Sigmoid colon (tissue), 7 donors: ENCODE measurements around the gene ABCC6. TPM values are rescaled to one million over a fixed set of nuclear protein-coding genes. Genes with fewer than 3 reads are reported as not detected.

Source experiments
- DNase-seq: peaks from one replicate; pipeline ENCODE4 v3.0.0-alpha.2; 2019
- H3K27ac ChIP-seq, 4 donors: fragments of 200-600 bp; sonication (generic); one replicate each; pipeline ENCODE4 v1.5.1; 2016 to 2019; ENCODE audit warnings: mild to moderate bottlenecking in 1 of 4
- H3K27me3 ChIP-seq, 3 donors: fragments of 200-600 bp; sonication (generic); one replicate each; pipeline ENCODE4 v1.5.1; 2019; ENCODE audit warnings: mild to moderate bottlenecking in 1 of 3
- H3K36me3 ChIP-seq, 4 donors: fragments of 200-600 bp; sonication (generic); one replicate each; pipeline ENCODE4 v1.5.1; 2016 to 2019
- H3K4me1 ChIP-seq, 4 donors: fragments of 200-600 bp; sonication (generic); one replicate each; pipeline ENCODE4 v1.5.1; 2017 to 2019
- H3K4me3 ChIP-seq, 4 donors: fragments of 200-600 bp; sonication (generic); one replicate each; pipeline ENCODE4 v1.5.1; 2017 to 2019; ENCODE audit warnings: mild to moderate bottlenecking in 2 of 4, moderate library complexity in 1 of 4
- H3K9me3 ChIP-seq, 4 donors: fragments of 200-600 bp in 3 of 4; sonication (generic) in 3 of 4; one replicate each; pipeline versions ENCODE4 v1.5.1 to v1.6.1; 2013 to 2019
- EP300 ChIP-seq, 4 donors: sonication (generic); formaldehyde crosslinking; IDR thresholded peaks; one replicate each; pipeline ENCODE4 v1.6.1; 2017; ENCODE audit warnings: antibody characterized with exemption in 4 of 4
- POLR2A ChIP-seq, 2 donors: fragments of 450-650 bp; IDR thresholded peaks; one replicate each; pipeline ENCODE4 v1.6.1; 2016; ENCODE audit warnings: antibody characterized with exemption in 2 of 2, mild to moderate bottlenecking in 2 of 2, moderate library complexity in 2 of 2
- POLR2AphosphoS5 ChIP-seq, 4 donors: sonication (generic); formaldehyde crosslinking; IDR thresholded peaks; one replicate each; pipeline ENCODE4 v1.6.1; 2017; ENCODE audit warnings: antibody characterized with exemption in 4 of 4
- WGBS, 2 donors: extraction: QIAGEN DNeasy Blood & Tissue Kit; methylation state at CpG; one replicate each; pipeline ENCODE4 v1.1.7; 2013; 5-methylcytosine and 5-hydroxymethylcytosine counted together
- intact Hi-C: fragments of 100-400 bp; cut with DNase I; formaldehyde crosslinking; loops from one replicate; pipeline ENCODE4 v1.15.1; 2023
- polyA plus RNA-seq, 3 donors: library from polyadenylated mRNA; stranded (reverse); fragments of 200-250 nt; gene quantifications; one replicate each; pipeline ENCODE4 v1.2.3, GENCODE V29; 2013
- total RNA-seq, 4 donors: library from RNA; depleted of rRNA; stranded (reverse); fragments of >200 nt; gene quantifications; one replicate each; pipeline ENCODE4 v1.1.0, GENCODE V29; 2016
- TF ChIP-seq, protein P1 (sequence below), 4 experiments: fragments of 450-650 bp in 3 of 4; fragments of 200-600 bp in 1 of 4; IDR thresholded peaks; one replicate each; pipeline ENCODE4 v1.5.1; 2016 to 2019; ENCODE audit warnings: antibody characterized with exemption in 4 of 4, mild to moderate bottlenecking in 3 of 4, moderate library complexity in 2 of 4
- donor health status: healthy with polysubstance abuse.
- donor health status: Bipolar disorder and iron deficiency.
- donor health status: healthy.

ABCC6 gene
- total and polyA plus RNA-seq, 7 donors, result 0.66 to 22.2 (median 4.6) TPM; not detected in 1

DNA sequence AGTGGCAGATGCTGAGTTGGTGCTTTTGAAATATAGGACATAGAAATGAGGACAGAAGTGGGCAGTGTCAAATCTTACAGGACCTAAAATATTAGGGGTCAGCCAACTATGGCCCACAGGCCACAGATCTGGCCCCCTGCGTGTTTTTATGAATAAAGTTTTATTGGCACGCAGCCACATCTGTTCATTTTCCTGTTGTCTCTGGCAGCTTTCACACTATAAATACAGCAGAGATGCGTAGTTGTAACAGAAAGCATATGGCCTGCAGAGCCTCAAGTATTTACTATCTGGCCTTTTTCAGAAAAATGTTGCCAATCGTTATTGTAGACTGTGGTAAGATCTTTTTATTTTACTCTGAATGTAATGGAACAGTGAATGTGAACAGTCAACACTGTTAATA, 82.8 kb downstream of the ABCC6 start:
- Histone ChIP-seq H3K4me3 (no peak overlapping the region), H3K9me3 (no peaks in the 10 kb centered on the region), H3K27ac (peak overlapping the region in 3 of 4 donors; percentile 16 to 68 (median 62)), H3K36me3 (peaks cover 29 to 82% (median 59%) of the 10 kb centered on the region in 4 donors), H3K27me3 (no peaks in the 10 kb centered on the region), H3K4me1 (peaks cover 0 to 18% (median 4%) of the 10 kb centered on the region in 4 donors)
- intact Hi-C loops, result no loop called here
- DNase-seq, result no peak
- 89 to 92% methylated on average over 4 of the region's 4 CpGs for WGBS, 2 donors
- TF ChIP-seq, protein P1, sequence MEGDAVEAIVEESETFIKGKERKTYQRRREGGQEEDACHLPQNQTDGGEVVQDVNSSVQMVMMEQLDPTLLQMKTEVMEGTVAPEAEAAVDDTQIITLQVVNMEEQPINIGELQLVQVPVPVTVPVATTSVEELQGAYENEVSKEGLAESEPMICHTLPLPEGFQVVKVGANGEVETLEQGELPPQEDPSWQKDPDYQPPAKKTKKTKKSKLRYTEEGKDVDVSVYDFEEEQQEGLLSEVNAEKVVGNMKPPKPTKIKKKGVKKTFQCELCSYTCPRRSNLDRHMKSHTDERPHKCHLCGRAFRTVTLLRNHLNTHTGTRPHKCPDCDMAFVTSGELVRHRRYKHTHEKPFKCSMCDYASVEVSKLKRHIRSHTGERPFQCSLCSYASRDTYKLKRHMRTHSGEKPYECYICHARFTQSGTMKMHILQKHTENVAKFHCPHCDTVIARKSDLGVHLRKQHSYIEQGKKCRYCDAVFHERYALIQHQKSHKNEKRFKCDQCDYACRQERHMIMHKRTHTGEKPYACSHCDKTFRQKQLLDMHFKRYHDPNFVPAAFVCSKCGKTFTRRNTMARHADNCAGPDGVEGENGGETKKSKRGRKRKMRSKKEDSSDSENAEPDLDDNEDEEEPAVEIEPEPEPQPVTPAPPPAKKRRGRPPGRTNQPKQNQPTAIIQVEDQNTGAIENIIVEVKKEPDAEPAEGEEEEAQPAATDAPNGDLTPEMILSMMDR (IDR thresholded peaks at IDR 0.05), result no peak
- TF ChIP-seq POLR2AphosphoS5 (IDR thresholded peaks at IDR 0.05), result peak in 3 of 4 donors; percentile 39 to 80 (median 67)

DNA sequence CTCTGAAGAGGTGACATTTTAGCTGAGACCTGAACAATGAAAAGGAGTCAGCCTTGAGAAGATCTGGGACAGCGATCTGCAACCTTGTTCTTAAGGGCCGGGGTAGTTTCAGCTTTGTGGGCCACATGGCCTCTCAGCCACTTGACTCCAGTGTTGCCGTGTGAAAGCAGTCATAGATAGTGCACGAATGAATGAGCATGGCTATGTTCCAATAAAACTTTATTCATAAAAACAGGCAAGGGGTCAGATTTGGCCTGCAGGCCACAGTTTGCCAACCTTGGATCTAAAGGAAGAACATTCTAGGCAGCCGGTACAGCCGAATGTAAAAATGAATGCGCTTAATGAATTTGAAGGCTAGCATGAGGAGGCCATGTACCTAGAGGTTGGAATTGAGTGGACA, 83.5 kb downstream of the ABCC6 start:
- peaks cover 0 to 18% (median 4%) of the 10 kb centered on the region in 4 donors for H3K4me1 ChIP-seq
- H3K4me3 ChIP-seq, result no peak overlapping the region
- H3K9me3 ChIP-seq, result no peaks in the 10 kb centered on the region
- peak overlapping the region in 2 of 4 donors; percentile 62 to 68 for H3K27ac ChIP-seq
- H3K27me3 ChIP-seq, result no peaks in the 10 kb centered on the region
- WGBS, 2 donors, result 95 to 97% methylated on average over 7 of the region's 7 CpGs
- intact Hi-C loops, result no loop called here
- H3K36me3 ChIP-seq, result peaks cover 29 to 89% (median 65%) of the 10 kb centered on the region in 4 donors
- TF ChIP-seq POLR2AphosphoS5 (IDR thresholded peaks at IDR 0.05) (no peak), EP300 (IDR thresholded peaks at IDR 0.05) (no peak), POLR2A (IDR thresholded peaks at IDR 0.05) (no peak)
- TF ChIP-seq, protein P1 (IDR thresholded peaks at IDR 0.05), result no peak
- no peak for DNase-seq

DNA sequence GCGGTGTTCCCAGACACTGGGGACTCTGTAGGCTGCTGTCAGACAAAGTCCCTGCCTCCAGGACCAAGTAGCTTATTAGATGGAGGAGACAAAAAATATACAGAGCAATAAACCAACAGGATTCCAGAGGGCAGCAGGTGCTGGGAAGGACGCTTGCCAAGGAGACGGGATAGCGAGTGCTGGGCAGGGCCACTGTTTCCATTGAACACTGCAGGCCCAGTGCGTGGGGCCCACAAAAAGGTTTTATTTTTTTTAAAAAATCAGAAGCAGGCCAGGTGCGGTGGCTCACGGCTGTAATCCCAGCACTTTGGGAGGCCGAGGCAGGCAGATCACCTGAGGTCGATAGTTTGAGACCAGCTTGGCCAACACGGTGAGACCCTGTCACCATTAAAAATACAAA, 84.2 kb downstream of the ABCC6 start:
- WGBS, 2 donors, result 96% methylated on average over 10 of the region's 10 CpGs
- no peak for DNase-seq

DNA sequence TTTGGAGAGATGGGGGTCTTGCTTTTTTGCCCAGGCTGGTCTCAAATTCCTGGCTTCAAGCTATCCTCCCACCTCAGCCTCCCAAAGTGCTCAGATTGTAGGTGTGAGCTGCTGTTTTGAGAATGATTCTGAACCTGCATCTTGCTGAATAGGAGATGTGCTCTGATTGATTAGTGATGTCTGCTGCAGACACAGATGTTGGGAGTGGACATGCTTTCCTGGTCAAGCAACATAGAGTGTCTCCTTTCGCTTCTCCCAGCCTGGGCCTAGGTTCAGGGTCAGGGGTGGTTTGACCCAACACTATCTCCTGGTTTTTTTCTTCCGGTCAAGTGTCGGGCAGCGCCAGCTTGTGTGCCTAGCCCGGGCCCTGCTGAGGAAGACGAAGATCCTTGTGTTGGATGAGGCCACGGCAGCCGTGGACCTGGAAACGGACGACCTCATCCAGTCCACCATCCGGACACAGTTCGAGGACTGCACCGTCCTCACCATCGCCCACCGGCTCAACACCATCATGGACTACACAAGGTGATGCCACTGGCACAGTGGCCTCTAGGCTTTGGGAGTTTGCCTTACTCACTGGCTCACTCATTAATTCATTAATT, 85.2 kb downstream of the ABCC6 start:
- Histone ChIP-seq H3K4me3 (no peak overlapping the region), H3K27ac (no peak overlapping the region), H3K9me3 (no peaks in the 10 kb centered on the region), H3K27me3 (no peaks in the 10 kb centered on the region), H3K36me3 (peaks cover 29 to 98% (median 76%) of the 10 kb centered on the region in 4 donors), H3K4me1 (peaks cover 0 to 18% (median 4%) of the 10 kb centered on the region in 4 donors)
- intact Hi-C loops, result no loop called here
- no peak for DNase-seq
- TF ChIP-seq EP300 (IDR thresholded peaks at IDR 0.05) (no peak), POLR2A (IDR thresholded peaks at IDR 0.05) (no peak), POLR2AphosphoS5 (IDR thresholded peaks at IDR 0.05) (no peak)
- TF ChIP-seq, protein P1 (IDR thresholded peaks at IDR 0.05), result no peak
- WGBS, 2 donors, result 98% methylated on average over 15 of the region's 15 CpGs

More for the DNA sequence above, 84.2 kb downstream of the ABCC6 start:
- peaks cover 29 to 90% (median 72%) of the 10 kb centered on the region in 4 donors for H3K36me3 ChIP-seq
- H3K4me1 ChIP-seq, result peaks cover 0 to 18% (median 4%) of the 10 kb centered on the region in 4 donors
- intact Hi-C loops, result no loop called here
- no peak overlapping the region for H3K27ac ChIP-seq
- no peaks in the 10 kb centered on the region for H3K9me3 ChIP-seq
- TF ChIP-seq EP300 (IDR thresholded peaks at IDR 0.05), result no peak
- TF ChIP-seq, protein P1 (IDR thresholded peaks at IDR 0.05), result no peak
- no peak for TF ChIP-seq POLR2AphosphoS5 (IDR thresholded peaks at IDR 0.05)
- TF ChIP-seq POLR2A (IDR thresholded peaks at IDR 0.05), result no peak
- H3K27me3 ChIP-seq, result no peaks in the 10 kb centered on the region
- H3K4me3 ChIP-seq, result no peak overlapping the region
